K562 (cell line): Measurements from ENCODE around the gene SLC8A2. TPM values are rescaled to one million over a fixed set of nuclear protein-coding genes. Genes with fewer than 3 reads are reported as not detected.

Experiments used
- BACH1 ChIP-seq: fragments of 200-800 bp; sonication (Bioruptor generic); IDR thresholded peaks from 2 replicates; pipeline ENCODE4 v1.6.1; 2016; ENCODE audit warnings: missing genetic modification characterization, missing compliant biosample characterization
- CHD1 ChIP-seq: fragments of 200-600 bp; sonication (generic); IDR thresholded peaks from one replicate; pipeline ENCODE4 v1.6.1; 2012; ENCODE audit warnings: mild to moderate bottlenecking, moderate library complexity, low read length, inconsistent platforms
- CTBP1 ChIP-seq: fragments of 450-650 bp; IDR thresholded peaks from 2 replicates; pipeline ENCODE4 v1.6.1; 2016; ENCODE audit warnings: borderline replicate concordance
- HDAC8 ChIP-seq: fragments of 450-650 bp; IDR thresholded peaks from 2 replicates; pipeline ENCODE4 v1.6.1; 2016; ENCODE audit warnings: mild to moderate bottlenecking, missing genetic modification characterization, moderate library complexity, missing compliant biosample characterization
- HLTF ChIP-seq: fragments of 450-650 bp; IDR thresholded peaks from 2 replicates; pipeline ENCODE4 v1.6.1; 2016
- ILK ChIP-seq: fragments of 450-650 bp; IDR thresholded peaks from 2 replicates; pipeline ENCODE4 v1.6.1; 2016; ENCODE audit warnings: missing genetic modification characterization, low read depth, mild to moderate bottlenecking, missing compliant biosample characterization, moderate library complexity, borderline replicate concordance
- NBN ChIP-seq: fragments of 450-650 bp; IDR thresholded peaks from 2 replicates; pipeline ENCODE4 v1.6.1; 2016; ENCODE audit warnings: low read depth, mild to moderate bottlenecking
- NCOA2 ChIP-seq, 2 experiments: fragments of 450-650 bp; IDR thresholded peaks; 2 replicates each; pipeline ENCODE4 v1.6.1; 2018; ENCODE audit warnings: mild to moderate bottlenecking in 2 of 2, moderate library complexity in 1 of 2; ENCODE audit not compliant: partially characterized antibody in 2 of 2
- PRMT5 ChIP-seq: sonication (generic); formaldehyde crosslinking; IDR thresholded peaks from 2 replicates; pipeline ENCODE4 v1.5.0; 2020; ENCODE audit warnings: missing genetic modification reagents
- RBM22 ChIP-seq: fragments of 200-400 bp; formaldehyde crosslinking; IDR thresholded peaks from 2 replicates; pipeline ENCODE4 v1.6.1; 2018; ENCODE audit warnings: low read length, low read depth; ENCODE audit not compliant: poor library complexity, severe bottlenecking
- SAFB2 ChIP-seq: fragments of 200-400 bp; formaldehyde crosslinking; IDR thresholded peaks from 2 replicates; pipeline ENCODE4 v1.6.1; 2018; ENCODE audit warnings: borderline replicate concordance, low read length, low read depth, moderate library complexity; ENCODE audit not compliant: severe bottlenecking
- YY1 ChIP-seq, 3 experiments: IDR thresholded peaks; 2 replicates each; pipeline ENCODE4 v1.6.1; 2011; ENCODE audit warnings: low read length in 2 of 3, mild to moderate bottlenecking in 2 of 3, moderate library complexity in 2 of 3, borderline replicate concordance in 1 of 3, control low read depth in 1 of 3, low read depth in 1 of 3; ENCODE audit not compliant: insufficient read depth in 3 of 3, insufficient replicate concordance in 2 of 3, control insufficient read depth in 1 of 3, insufficient read length in 1 of 3; ENCODE audit errors: extremely low read depth in 1 of 3
- ZBTB8A ChIP-seq: fragments of 450-650 bp; IDR thresholded peaks from 2 replicates; pipeline ENCODE4 v1.6.1; 2018; ENCODE audit warnings: mild to moderate bottlenecking, moderate library complexity; ENCODE audit not compliant: partially characterized antibody
- ZNF232 ChIP-seq: sonication (generic); formaldehyde crosslinking; IDR thresholded peaks from 2 replicates; pipeline ENCODE4 v1.8.0; 2022; ENCODE audit warnings: mild to moderate bottlenecking, missing genetic modification reagents
- polyA plus RNA-seq, 8 experiments: library from polyadenylated mRNA; depleted of rRNA in 4 of 8; stranded (reverse) in 5 of 8; unstranded in 3 of 8; fragments of >200 nt; fragmentation: Nextera tagmentation in 2 of 8; fragmentation: Illumina TruSeq in 1 of 8; extraction: Ambion mirVana in 2 of 8; extraction: Trizol in 1 of 8; gene quantifications; 2 replicates each; pipeline versions ENCODE4 v1.2.1 to v1.2.3, GENCODE V29; 2011 to 2014; ENCODE audit warnings: inconsistent platforms in 1 of 8, missing spikeins in 1 of 8
- total RNA-seq, 7 experiments: library from RNA; depleted of rRNA in 6 of 7; stranded (reverse); fragments of >200 nt in 6 of 7; fragmentation: Illumina TruSeq in 2 of 7; extraction: Trizol in 2 of 7; gene quantifications; 2 replicates each; pipeline versions ENCODE4 v1.2.1 to v1.2.3, GENCODE V29; 2011 to 2021; ENCODE audit warnings: low replicate concordance in 1 of 7
- TF ChIP-seq, protein P1 (sequence below): conservative IDR thresholded peaks from 2 replicates; pipeline ENCODE4 v1.6.1; 2011; ENCODE audit warnings: low read depth, mild to moderate bottlenecking, low read length; ENCODE audit not compliant: control insufficient read depth
- TF ChIP-seq, protein P2 (sequence below): fragments of 250-450 bp; sonication (Bioruptor Pico); IDR thresholded peaks from 2 replicates; pipeline ENCODE4 v1.4.0; 2020; ENCODE audit warnings: borderline replicate concordance
- TF ChIP-seq, protein P3 (sequence below): fragments of 450-650 bp; formaldehyde crosslinking; IDR thresholded peaks from 2 replicates; pipeline ENCODE4 v1.4.0; 2020; ENCODE audit warnings: mild to moderate bottlenecking
- TF ChIP-seq, protein P4 (sequence below): sonication (generic); formaldehyde crosslinking; IDR thresholded peaks from 2 replicates; pipeline ENCODE4 v1.8.0; 2022; ENCODE audit warnings: mild to moderate bottlenecking, missing genetic modification reagents, borderline replicate concordance
- TF ChIP-seq, protein P5 (sequence below): fragments of 250-450 bp; sonication (Bioruptor Pico); IDR thresholded peaks from 2 replicates; pipeline ENCODE4 v1.9.0; 2021; ENCODE audit warnings: mild to moderate bottlenecking

Gene SLC8A2
- total and polyA plus RNA-seq, 9 of the 15 experiments (the other 6 are each of a cell fraction or from before 2014, with no cell fraction given), result 0.07 to 0.66 (median 0.24) TPM; not detected in 3

DNA sequence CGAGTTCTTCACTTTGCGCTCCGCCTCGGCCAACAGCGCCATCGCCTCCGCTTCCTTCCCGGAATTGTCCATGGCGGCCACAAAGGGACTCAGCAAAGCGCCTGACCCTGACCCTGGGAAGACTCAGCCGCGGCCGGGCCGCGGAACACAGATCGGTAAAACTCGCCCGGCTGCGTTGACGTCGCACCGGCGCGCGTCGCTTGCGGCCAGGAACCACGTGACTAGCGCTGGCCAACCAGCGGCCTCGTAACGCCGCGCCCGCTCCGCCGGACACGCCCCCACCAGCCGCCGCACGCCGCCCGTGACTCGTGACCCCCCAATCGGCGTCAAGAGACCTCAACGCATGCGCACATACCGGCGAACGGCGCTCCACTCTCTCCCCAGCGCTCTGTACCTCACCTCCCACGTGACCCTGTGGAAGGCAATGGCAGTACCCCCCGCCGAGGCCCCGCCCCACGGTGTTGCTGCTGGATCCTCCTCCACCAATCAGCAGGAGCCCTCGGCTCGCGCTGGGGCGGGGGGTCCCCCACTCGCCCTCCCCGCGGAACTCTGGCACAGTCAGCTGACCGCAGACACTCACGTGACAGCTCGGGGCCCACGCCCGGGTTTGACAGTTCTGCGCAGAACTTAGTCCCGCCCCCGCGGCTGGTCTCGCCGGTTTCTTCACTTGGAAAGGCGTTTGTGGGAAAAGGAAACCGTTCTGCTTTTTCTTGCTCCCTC lies 43.3 kb upstream of the SLC8A2 start, which contains the start of gene NAPA (continued):
- no peak for TF ChIP-seq HDAC8 (tag)
- TF ChIP-seq, protein P1, sequence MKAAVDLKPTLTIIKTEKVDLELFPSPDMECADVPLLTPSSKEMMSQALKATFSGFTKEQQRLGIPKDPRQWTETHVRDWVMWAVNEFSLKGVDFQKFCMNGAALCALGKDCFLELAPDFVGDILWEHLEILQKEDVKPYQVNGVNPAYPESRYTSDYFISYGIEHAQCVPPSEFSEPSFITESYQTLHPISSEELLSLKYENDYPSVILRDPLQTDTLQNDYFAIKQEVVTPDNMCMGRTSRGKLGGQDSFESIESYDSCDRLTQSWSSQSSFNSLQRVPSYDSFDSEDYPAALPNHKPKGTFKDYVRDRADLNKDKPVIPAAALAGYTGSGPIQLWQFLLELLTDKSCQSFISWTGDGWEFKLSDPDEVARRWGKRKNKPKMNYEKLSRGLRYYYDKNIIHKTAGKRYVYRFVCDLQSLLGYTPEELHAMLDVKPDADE, result peak; percentile 46
- TF ChIP-seq NBN, result no peak
- no peak for TF ChIP-seq ZNF232 (CRISPR knock-in tag)
- TF ChIP-seq CTBP1, result peak; percentile 93
- TF ChIP-seq, protein P2, sequence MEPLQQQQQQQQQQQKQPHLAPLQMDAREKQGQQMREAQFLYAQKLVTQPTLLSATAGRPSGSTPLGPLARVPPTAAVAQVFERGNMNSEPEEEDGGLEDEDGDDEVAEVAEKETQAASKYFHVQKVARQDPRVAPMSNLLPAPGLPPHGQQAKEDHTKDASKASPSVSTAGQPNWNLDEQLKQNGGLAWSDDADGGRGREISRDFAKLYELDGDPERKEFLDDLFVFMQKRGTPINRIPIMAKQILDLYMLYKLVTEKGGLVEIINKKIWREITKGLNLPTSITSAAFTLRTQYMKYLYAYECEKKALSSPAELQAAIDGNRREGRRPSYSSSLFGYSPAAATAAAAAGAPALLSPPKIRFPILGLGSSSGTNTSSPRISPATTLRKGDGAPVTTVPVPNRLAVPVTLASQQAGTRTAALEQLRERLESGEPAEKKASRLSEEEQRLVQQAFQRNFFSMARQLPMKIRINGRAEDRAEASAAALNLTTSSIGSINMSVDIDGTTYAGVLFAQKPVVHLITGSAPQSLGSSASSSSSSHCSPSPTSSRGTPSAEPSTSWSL (CRISPR knock-in tag), result no peak
- TF ChIP-seq SAFB2, result no peak
- no peak for TF ChIP-seq BACH1 (tag)
- TF ChIP-seq HLTF, result no peak
- no peak for TF ChIP-seq NCOA2 (IDR thresholded peaks at IDR 0.05; ENCODE audit: partially characterized antibody in 2 of 2)
- no peak for TF ChIP-seq RBM22
- no peak for TF ChIP-seq PRMT5
- TF ChIP-seq, protein P3, sequence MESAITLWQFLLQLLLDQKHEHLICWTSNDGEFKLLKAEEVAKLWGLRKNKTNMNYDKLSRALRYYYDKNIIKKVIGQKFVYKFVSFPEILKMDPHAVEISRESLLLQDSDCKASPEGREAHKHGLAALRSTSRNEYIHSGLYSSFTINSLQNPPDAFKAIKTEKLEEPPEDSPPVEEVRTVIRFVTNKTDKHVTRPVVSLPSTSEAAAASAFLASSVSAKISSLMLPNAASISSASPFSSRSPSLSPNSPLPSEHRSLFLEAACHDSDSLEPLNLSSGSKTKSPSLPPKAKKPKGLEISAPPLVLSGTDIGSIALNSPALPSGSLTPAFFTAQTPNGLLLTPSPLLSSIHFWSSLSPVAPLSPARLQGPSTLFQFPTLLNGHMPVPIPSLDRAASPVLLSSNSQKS (CRISPR knock-in tag), result no peak
- no peak for TF ChIP-seq ZBTB8A
- peak in 2 of 3 experiments; percentile 18 to 34 for TF ChIP-seq YY1 (IDR thresholded peaks at IDR 0.05; ENCODE audit: borderline replicate concordance in 1 of 3, control insufficient read depth in 1 of 3, extremely low read depth in 1 of 3, insufficient read depth in 3 of 3, insufficient read length in 1 of 3, insufficient replicate concordance in 2 of 3, low read depth in 1 of 3, low read length in 2 of 3)
- TF ChIP-seq, protein P4, sequence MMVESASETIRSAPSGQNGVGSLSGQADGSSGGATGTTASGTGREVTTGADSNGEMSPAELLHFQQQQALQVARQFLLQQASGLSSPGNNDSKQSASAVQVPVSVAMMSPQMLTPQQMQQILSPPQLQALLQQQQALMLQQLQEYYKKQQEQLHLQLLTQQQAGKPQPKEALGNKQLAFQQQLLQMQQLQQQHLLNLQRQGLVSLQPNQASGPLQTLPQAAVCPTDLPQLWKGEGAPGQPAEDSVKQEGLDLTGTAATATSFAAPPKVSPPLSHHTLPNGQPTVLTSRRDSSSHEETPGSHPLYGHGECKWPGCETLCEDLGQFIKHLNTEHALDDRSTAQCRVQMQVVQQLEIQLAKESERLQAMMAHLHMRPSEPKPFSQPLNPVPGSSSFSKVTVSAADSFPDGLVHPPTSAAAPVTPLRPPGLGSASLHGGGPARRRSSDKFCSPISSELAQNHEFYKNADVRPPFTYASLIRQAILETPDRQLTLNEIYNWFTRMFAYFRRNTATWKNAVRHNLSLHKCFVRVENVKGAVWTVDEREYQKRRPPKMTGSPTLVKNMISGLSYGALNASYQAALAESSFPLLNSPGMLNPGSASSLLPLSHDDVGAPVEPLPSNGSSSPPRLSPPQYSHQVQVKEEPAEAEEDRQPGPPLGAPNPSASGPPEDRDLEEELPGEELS (CRISPR knock-in tag), result 0 out of 2 replicates have a peak, but pooled peaks have one; percentile 36
- TF ChIP-seq, protein P5, sequence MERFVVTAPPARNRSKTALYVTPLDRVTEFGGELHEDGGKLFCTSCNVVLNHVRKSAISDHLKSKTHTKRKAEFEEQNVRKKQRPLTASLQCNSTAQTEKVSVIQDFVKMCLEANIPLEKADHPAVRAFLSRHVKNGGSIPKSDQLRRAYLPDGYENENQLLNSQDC (CRISPR knock-in tag), result no peak
- no peak for TF ChIP-seq CHD1
- TF ChIP-seq ILK, result no peak
